ENCODE results near the gene LPCAT3.

DNA sequence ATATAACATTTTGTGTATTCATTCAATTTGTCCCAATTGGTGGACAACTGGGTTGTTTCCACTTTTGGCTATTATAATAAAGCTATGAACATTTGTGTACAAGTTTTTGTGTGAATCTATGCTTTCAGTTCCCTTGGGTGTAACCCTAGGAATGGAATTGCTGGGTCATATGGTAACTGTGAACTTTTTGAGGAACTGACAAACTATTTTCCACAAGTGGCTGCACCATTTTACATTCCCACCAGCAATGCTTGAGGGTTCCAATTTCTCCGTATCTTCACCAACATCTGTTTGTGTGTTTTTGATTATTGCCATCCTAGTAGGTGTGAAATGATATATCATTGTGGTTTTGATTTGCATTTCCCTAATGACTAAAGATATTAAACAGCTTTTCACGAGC lies 13.0 kb downstream of the LPCAT3 start:
- TF ChIP-seq, protein P1, sequence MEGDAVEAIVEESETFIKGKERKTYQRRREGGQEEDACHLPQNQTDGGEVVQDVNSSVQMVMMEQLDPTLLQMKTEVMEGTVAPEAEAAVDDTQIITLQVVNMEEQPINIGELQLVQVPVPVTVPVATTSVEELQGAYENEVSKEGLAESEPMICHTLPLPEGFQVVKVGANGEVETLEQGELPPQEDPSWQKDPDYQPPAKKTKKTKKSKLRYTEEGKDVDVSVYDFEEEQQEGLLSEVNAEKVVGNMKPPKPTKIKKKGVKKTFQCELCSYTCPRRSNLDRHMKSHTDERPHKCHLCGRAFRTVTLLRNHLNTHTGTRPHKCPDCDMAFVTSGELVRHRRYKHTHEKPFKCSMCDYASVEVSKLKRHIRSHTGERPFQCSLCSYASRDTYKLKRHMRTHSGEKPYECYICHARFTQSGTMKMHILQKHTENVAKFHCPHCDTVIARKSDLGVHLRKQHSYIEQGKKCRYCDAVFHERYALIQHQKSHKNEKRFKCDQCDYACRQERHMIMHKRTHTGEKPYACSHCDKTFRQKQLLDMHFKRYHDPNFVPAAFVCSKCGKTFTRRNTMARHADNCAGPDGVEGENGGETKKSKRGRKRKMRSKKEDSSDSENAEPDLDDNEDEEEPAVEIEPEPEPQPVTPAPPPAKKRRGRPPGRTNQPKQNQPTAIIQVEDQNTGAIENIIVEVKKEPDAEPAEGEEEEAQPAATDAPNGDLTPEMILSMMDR (IDR thresholded peaks at IDR 0.05; ENCODE audit: insufficient read depth, low read length), result no peak
- TF ChIP-seq GABPA (IDR thresholded peaks at IDR 0.05; ENCODE audit: low read depth) (no peak), SPI1 (IDR thresholded peaks at IDR 0.05; ENCODE audit: borderline replicate concordance, low read depth) (peak; percentile 58; the same call in 1 of the 2 replicates)

Data from HL-60 (cell line).